TTC549 (cell line): Measurements from ENCODE around the gene SLF2.
A peak's percentile ranks its signal among the peaks of the same experiment; 100 is the strongest.
"Not testable (repeated sequence)": the region's sequence is repeated elsewhere in the genome, so short reads cannot be mapped to it uniquely, and the experiment has no call there.

Experiments
- FAIRE-seq: peaks from 2 replicates; lab custom pipeline; 2012; peaks lifted over from hg19 to GRCh38; lab: Jason Lieb, UNC

The SLF2 gene

GRCh38 chr10:100879741-100880360, 32.9 kb upstream of the SLF2 start:
- no peak for FAIRE-seq

GRCh38 chr10:100881556-100882213, 31.1 kb upstream of the SLF2 start:
- no peak for FAIRE-seq

- no peak for FAIRE-seq
Observed at GRCh38 chr10:100882252-100882651, 30.5 kb upstream of the SLF2 start.

GRCh38 chr10:100882671-100883311, 30.0 kb upstream of the SLF2 start:
- FAIRE-seq, result no peak

GRCh38 chr10:100883312-100883821, 29.4 kb upstream of the SLF2 start:
- FAIRE-seq, result no peak

- FAIRE-seq, result not testable (repeated sequence)
Observed at GRCh38 chr10:100885611-100886010, 27.2 kb upstream of the SLF2 start.

GRCh38 chr10:100886091-100886490, 26.7 kb upstream of the SLF2 start:
- no peak for FAIRE-seq

- FAIRE-seq, result no peak
Observed at GRCh38 chr10:100886521-100886920, 26.2 kb upstream of the SLF2 start.

GRCh38 chr10:100886963-100887362, 25.8 kb upstream of the SLF2 start:
- FAIRE-seq, result no peak

- FAIRE-seq, result no peak
Observed at GRCh38 chr10:100887761-100888296, 24.9 kb upstream of the SLF2 start.

- peak; percentile 71 for FAIRE-seq
Observed at GRCh38 chr10:100888957-100889356, 23.8 kb upstream of the SLF2 start.

- no peak for FAIRE-seq
Observed at GRCh38 chr10:100889546-100889945, 23.2 kb upstream of the SLF2 start.

GRCh38 chr10:100890141-100890672, 22.6 kb upstream of the SLF2 start:
- no peak for FAIRE-seq

GRCh38 chr10:100890673-100891317, 22.0 kb upstream of the SLF2 start:
- FAIRE-seq, result peak; percentile 94

- FAIRE-seq, result no peak
Observed at GRCh38 chr10:100894033-100894432, 18.7 kb upstream of the SLF2 start.

GRCh38 chr10:100894589-100895294, 18.0 kb upstream of the SLF2 start:
- FAIRE-seq, result no peak

GRCh38 chr10:100895346-100895745, 17.4 kb upstream of the SLF2 start:
- no peak for FAIRE-seq

GRCh38 chr10:100895896-100896295, 16.9 kb upstream of the SLF2 start:
- FAIRE-seq, result peak; percentile 59

GRCh38 chr10:100896876-100897461, 15.8 kb upstream of the SLF2 start:
- FAIRE-seq, result no peak

- FAIRE-seq, result peak; percentile 74
Observed at GRCh38 chr10:100897976-100898375, 14.8 kb upstream of the SLF2 start.

- no peak for FAIRE-seq
Observed at GRCh38 chr10:100899171-100899570, 13.6 kb upstream of the SLF2 start.
